Mesenchymal stem cell (in vitro differentiated cells and primary cell): Measurements from ENCODE around the gene FAM8A1.
"Not testable (repeated sequence)": the region's sequence is repeated elsewhere in the genome, so short reads cannot be mapped to it uniquely, and the experiment has no call there.

Experiments
- DNase-seq: peaks from one replicate; pipeline ENCODE4 v3.0.0-alpha.2; 2013
- H2AFZ ChIP-seq: one replicate; pipeline ENCODE4 v1.6.1; 2013; ENCODE audit warnings: low read depth, mild to moderate bottlenecking, control low read depth, inconsistent platforms, low read length, moderate library complexity
- H2AK5ac ChIP-seq: 2 replicates; pipeline ENCODE4 v1.6.1; 2013; ENCODE audit warnings: low read length, moderate library complexity, mild to moderate bottlenecking, inconsistent platforms; ENCODE audit not compliant: severe bottlenecking
- H2BK120ac ChIP-seq: one replicate; pipeline ENCODE4 v1.6.1; 2013; ENCODE audit warnings: low read depth, mild to moderate bottlenecking, inconsistent platforms, low read length, moderate library complexity
- H2BK12ac ChIP-seq, 2 experiments: one replicate each; pipeline ENCODE4 v1.6.1; 2013; ENCODE audit warnings: inconsistent platforms in 2 of 2, low read length in 2 of 2, mild to moderate bottlenecking in 2 of 2, moderate library complexity in 2 of 2, control low read depth in 1 of 2
- H2BK15ac ChIP-seq: one replicate; pipeline ENCODE4 v1.6.1; 2013; ENCODE audit warnings: mild to moderate bottlenecking, low read depth, inconsistent platforms; ENCODE audit not compliant: poor library complexity, severe bottlenecking
- H2BK5ac ChIP-seq: 2 replicates; pipeline ENCODE4 v1.6.1; 2013; ENCODE audit warnings: low read depth, mild to moderate bottlenecking, low read length, control low read depth, inconsistent platforms; ENCODE audit not compliant: poor library complexity, severe bottlenecking
- H3K14ac ChIP-seq, 2 experiments: one replicate each; pipeline ENCODE4 v1.6.1; 2013; ENCODE audit warnings: inconsistent platforms in 2 of 2, low read length in 2 of 2, control low read depth in 1 of 2, mild to moderate bottlenecking in 1 of 2, moderate library complexity in 1 of 2
- H3K18ac ChIP-seq, 2 experiments: one replicate each; pipeline ENCODE4 v1.6.1; 2013; ENCODE audit warnings: inconsistent platforms in 2 of 2, low read length in 2 of 2, control low read depth in 1 of 2, low read depth in 1 of 2, mild to moderate bottlenecking in 1 of 2
- H3K23ac ChIP-seq, 2 experiments: one replicate each; pipeline ENCODE4 v1.6.1; 2013; ENCODE audit warnings: inconsistent platforms in 2 of 2, low read length in 2 of 2, mild to moderate bottlenecking in 2 of 2, moderate library complexity in 2 of 2, control low read depth in 1 of 2
- H3K27ac ChIP-seq: 2 replicates; pipeline ENCODE4 v1.5.1; 2013; ENCODE audit warnings: mild to moderate bottlenecking, moderate library complexity, low read length, control low read depth, inconsistent platforms; ENCODE audit not compliant: poor library complexity, severe bottlenecking
- H3K27me3 ChIP-seq, 2 experiments: 2 replicates each; pipeline versions ENCODE4 v1.6.1 to v1.7.0; 2013; ENCODE audit warnings: low read length in 2 of 2, mild to moderate bottlenecking in 2 of 2, moderate library complexity in 2 of 2, control low read depth in 1 of 2, inconsistent platforms in 1 of 2; ENCODE audit not compliant: control insufficient read depth in 1 of 2, insufficient read depth in 1 of 2
- H3K36me3 ChIP-seq, 2 experiments: 2 replicates each; pipeline versions ENCODE4 v1.6.1 to v1.7.0; 2013; ENCODE audit warnings: low read length in 2 of 2, control low read depth in 1 of 2, inconsistent platforms in 1 of 2, low read depth in 1 of 2, mild to moderate bottlenecking in 1 of 2; ENCODE audit not compliant: insufficient read depth in 2 of 2, control insufficient read depth in 1 of 2
- H3K4ac ChIP-seq, 2 experiments: one replicate each; pipeline ENCODE4 v1.6.1; 2013; ENCODE audit warnings: inconsistent platforms in 2 of 2, low read length in 2 of 2, mild to moderate bottlenecking in 2 of 2, moderate library complexity in 2 of 2, control low read depth in 1 of 2, low read depth in 1 of 2
- H3K4me1 ChIP-seq: 2 replicates; pipeline ENCODE4 v1.6.1; 2013; ENCODE audit warnings: low read depth, low read length, control low read depth; ENCODE audit not compliant: control insufficient read depth, insufficient read depth
- H3K4me2 ChIP-seq: 2 replicates; pipeline ENCODE4 v1.6.1; 2013; ENCODE audit warnings: low read length, mild to moderate bottlenecking, inconsistent platforms; ENCODE audit not compliant: poor library complexity, severe bottlenecking
- H3K4me3 ChIP-seq, 2 experiments: 2 replicates each; pipeline versions ENCODE4 v1.5.1 to v1.7.0; 2013; ENCODE audit warnings: low read length in 2 of 2, mild to moderate bottlenecking in 2 of 2, control low read depth in 1 of 2, low read depth in 1 of 2; ENCODE audit not compliant: insufficient read depth in 1 of 2
- H3K79me1 ChIP-seq: replicated peaks from 2 replicates; pipeline ENCODE4 v1.6.1; 2013; ENCODE audit warnings: mild to moderate bottlenecking, control low read depth, low read length, inconsistent platforms; ENCODE audit not compliant: poor library complexity, severe bottlenecking
- H3K9ac ChIP-seq: 2 replicates; pipeline ENCODE4 v1.7.0; 2013; ENCODE audit warnings: mild to moderate bottlenecking, low read length, moderate library complexity
- H3K9me3 ChIP-seq: 2 replicates; pipeline ENCODE4 v1.7.0; 2013; ENCODE audit warnings: mild to moderate bottlenecking, low read length; ENCODE audit not compliant: control insufficient read depth
- H4K8ac ChIP-seq: one replicate; pipeline ENCODE4 v1.6.1; 2013; ENCODE audit warnings: inconsistent platforms, mild to moderate bottlenecking, low read length, moderate library complexity
- H4K91ac ChIP-seq: one replicate; pipeline ENCODE4 v1.6.1; 2013; ENCODE audit warnings: mild to moderate bottlenecking, low read length, inconsistent platforms
- WGBS: methylation state at CpG from one replicate; pipeline ENCODE4 v1.1.7; 2013; ENCODE audit warnings: mixed read lengths; 5-methylcytosine and 5-hydroxymethylcytosine counted together

Gene FAM8A1

DNA sequence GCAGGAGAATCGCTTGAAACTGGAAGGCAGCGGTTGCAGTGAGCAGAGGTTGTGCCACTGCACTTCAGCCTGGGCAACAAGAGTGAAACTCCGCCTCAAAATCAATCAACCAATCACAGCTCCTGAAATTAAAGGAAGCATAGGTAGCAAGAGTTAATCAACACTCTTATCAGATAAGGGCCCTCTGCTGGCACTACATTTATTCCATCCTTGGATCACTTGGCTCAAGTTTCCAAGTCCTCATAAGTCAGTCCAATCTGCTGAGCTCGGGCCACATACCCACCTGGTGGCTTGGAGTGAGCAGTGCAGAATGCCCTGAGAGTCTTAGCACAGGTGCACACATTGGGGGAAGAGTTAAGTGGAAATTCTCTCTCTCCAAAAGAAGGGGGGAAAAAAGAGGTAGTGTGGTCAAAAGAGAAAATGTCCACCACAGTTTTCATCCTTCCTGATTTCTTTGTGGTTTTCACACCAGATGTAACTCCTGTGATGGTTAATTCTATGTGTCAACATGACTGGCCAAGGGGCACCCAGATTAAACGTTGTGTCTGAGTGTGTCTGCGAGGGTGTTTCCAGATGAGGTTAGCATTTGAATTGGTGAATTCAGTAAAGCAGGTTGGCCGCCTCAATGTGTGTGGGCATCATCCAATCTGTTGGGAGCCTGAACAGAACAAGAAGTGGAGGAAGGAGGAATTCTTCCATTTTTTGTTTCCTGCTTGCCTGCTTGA, 14.2 kb upstream of the FAM8A1 start:
- 94% methylated on average over 7 of the region's 7 CpGs for WGBS
- Histone ChIP-seq H2BK120ac (no peak overlapping the region), H2AFZ (no peak overlapping the region), H4K8ac (no peak overlapping the region), H2AK5ac (peak overlapping the region; percentile 49), H3K23ac (no peak overlapping the region), H3K4me3 (no peak overlapping the region), H3K9ac (no peak overlapping the region), H2BK15ac (no peak overlapping the region), H4K91ac (no peak overlapping the region), H3K14ac (no peak overlapping the region), H3K18ac (no peak overlapping the region), H2BK12ac (no peak overlapping the region), H3K79me1 (no peaks in the 10 kb centered on the region), H2BK5ac (no peak overlapping the region), H3K9me3 (no peaks in the 10 kb centered on the region), H3K4me2 (no peak overlapping the region), H3K4ac (no peak overlapping the region), H3K27me3 (no peaks in the 10 kb centered on the region), H3K36me3 (no peaks in the 10 kb centered on the region), H3K4me1 (peaks cover 9% of the 10 kb centered on the region), H3K27ac (no peak overlapping the region)
- no peak for DNase-seq

DNA sequence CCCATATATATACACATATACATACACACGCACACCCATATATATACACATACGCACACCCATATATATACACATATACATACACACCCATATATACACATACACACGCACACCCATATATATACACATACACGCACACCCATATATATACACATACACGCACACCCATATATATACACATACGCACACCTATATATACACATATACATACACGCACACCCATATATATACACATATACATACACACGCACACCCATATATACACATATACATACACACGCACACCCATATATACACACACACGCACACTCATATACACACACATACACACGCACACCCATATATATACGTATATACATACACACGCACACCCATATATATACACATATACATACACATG, 13.5 kb upstream of the FAM8A1 start:
- H2BK5ac ChIP-seq, H3K9me3 ChIP-seq, H2BK120ac ChIP-seq, H3K4me2 ChIP-seq, H3K4me1 ChIP-seq, H3K14ac ChIP-seq, H2BK15ac ChIP-seq, H2AK5ac ChIP-seq, H4K8ac ChIP-seq, DNase-seq, H4K91ac ChIP-seq, H3K79me1 ChIP-seq, H3K4me3 ChIP-seq, H2AFZ ChIP-seq, H3K9ac ChIP-seq, H3K23ac ChIP-seq, H3K18ac ChIP-seq, H3K27me3 ChIP-seq, H3K27ac ChIP-seq, H3K36me3 ChIP-seq, H3K4ac ChIP-seq, H2BK12ac ChIP-seq: not testable (repeated sequence)
- WGBS, result 94% methylated on average over 13 of the region's 13 CpGs

DNA sequence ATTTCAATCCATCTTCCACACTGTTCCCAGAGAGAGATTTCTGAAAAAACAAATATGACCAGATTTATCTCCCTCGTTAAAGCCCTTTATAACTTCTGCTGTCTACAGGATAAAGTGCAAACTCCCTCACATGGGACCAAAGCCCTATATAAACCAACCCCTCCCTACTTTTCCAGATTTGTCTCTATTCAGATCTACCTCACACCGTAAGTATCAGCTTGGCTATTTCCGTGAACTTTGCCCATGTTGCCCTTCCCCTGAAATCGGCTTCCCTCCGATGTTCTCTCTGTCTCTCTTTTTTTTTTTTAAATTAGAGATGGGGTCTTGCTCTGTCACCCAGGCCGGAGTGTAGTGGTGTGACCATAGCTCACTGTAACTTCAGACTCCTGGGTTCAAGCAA, 12.1 kb upstream of the FAM8A1 start:
- no peak overlapping the region for H2AFZ ChIP-seq
- no peak overlapping the region for H3K9ac ChIP-seq
- DNase-seq, result no peak
- no peak overlapping the region for H3K4ac ChIP-seq
- no peak overlapping the region for H2BK5ac ChIP-seq
- H3K4me3 ChIP-seq, result no peak overlapping the region
- no peaks in the 10 kb centered on the region for H3K9me3 ChIP-seq
- 98% methylated on average over 5 of the region's 6 CpGs for WGBS
- H3K27ac ChIP-seq, result no peak overlapping the region
- no peaks in the 10 kb centered on the region for H3K36me3 ChIP-seq
- H3K4me1 ChIP-seq, result peaks cover 9% of the 10 kb centered on the region
- no peak overlapping the region for H3K18ac ChIP-seq
- no peak overlapping the region for H2BK12ac ChIP-seq
- no peak overlapping the region for H2BK120ac ChIP-seq
- no peak overlapping the region for H3K14ac ChIP-seq
- H4K91ac ChIP-seq, result no peak overlapping the region
- no peaks in the 10 kb centered on the region for H3K79me1 ChIP-seq
- no peak overlapping the region for H3K4me2 ChIP-seq
- H2AK5ac ChIP-seq, result no peak overlapping the region
- H4K8ac ChIP-seq, result no peak overlapping the region
- no peak overlapping the region for H2BK15ac ChIP-seq
- H3K23ac ChIP-seq, result no peak overlapping the region
- no peaks in the 10 kb centered on the region for H3K27me3 ChIP-seq

DNA sequence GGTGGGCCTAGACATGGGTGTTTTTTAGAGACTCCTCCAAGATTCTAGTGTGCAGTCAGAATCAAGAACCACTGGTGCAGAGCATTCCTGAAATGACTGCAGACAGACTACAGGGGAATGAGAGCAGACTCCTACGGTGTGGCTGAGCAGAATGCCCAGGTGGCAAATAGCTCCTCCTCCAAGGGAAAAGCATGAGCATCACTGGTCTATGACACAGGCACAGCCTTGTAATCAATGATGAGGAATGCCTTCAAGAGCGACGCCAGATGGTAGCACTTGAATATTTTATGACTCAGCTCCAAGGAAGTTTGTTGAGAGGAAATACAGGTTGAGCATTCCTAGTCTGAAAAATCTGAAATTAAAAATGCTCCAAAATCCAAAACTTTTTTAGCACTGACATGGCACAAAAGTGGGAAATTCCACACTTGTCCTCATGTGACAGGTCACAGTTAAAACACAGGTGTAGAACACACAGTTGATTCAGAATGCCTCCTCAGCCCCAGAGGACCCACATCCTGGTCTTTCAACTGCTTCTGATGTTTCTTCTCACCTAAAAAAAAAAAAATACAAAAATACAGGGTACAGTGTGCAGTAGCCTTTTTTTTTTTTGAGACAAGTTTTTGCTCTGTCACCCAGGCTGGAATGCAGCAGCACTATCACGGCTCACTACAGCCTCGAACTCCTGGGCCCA, 10.6 kb upstream of the FAM8A1 start:
- Histone ChIP-seq H4K8ac (no peak overlapping the region), H2BK5ac (no peak overlapping the region), H3K4me1 (peaks cover 6% of the 10 kb centered on the region), H2BK12ac (no peak overlapping the region), H3K36me3 (no peaks in the 10 kb centered on the region), H2BK120ac (no peak overlapping the region), H3K9ac (no peak overlapping the region), H3K23ac (no peak overlapping the region), H3K4ac (no peak overlapping the region), H3K27me3 (no peaks in the 10 kb centered on the region), H3K4me2 (peak overlapping the region; percentile 36), H3K79me1 (no peaks in the 10 kb centered on the region), H3K14ac (no peak overlapping the region), H3K4me3 (no peak overlapping the region), H2AK5ac (no peak overlapping the region), H4K91ac (no peak overlapping the region), H3K9me3 (peaks cover 2% of the 10 kb centered on the region), H3K18ac (no peak overlapping the region), H2AFZ (no peak overlapping the region), H3K27ac (peak overlapping the region; percentile 91), H2BK15ac (no peak overlapping the region)
- WGBS, result 22% methylated on average over 5 of the region's 5 CpGs
- DNase-seq, result peak; percentile 92
